Endothelial cell of umbilical vein (primary cell): ENCODE data around the gene NXPH1. TPM values are rescaled to one million over a fixed set of nuclear protein-coding genes. Genes with fewer than 3 reads are reported as not detected.

Experiments used
- BruUV-seq: library from RNA; stranded (reverse); fragments of 400-500 nt; replicated peaks from 2 replicates; lab custom pipeline; 2021; lab: Mats Ljungman, UMichigan
- CTCF ChIA-PET: fragments of 300-600, 350-600 bp; sonication (Branson Sonifier 250); formaldehyde crosslinking; loops from one replicate; lab custom pipeline; 2021; ENCODE audit warnings: antibody characterized with exemption, inconsistent platforms; lab: Charles Lee
- POLR2A ChIA-PET: fragments of 300-600, 350-600 bp; sonication (Branson Sonifier 250); formaldehyde crosslinking; loops from one replicate; lab custom pipeline; 2021; ENCODE audit warnings: antibody characterized with exemption, inconsistent platforms; lab: Charles Lee
- DNase-seq: peaks from one replicate; pipeline ENCODE4 v3.0.0-alpha.2; 2011; ENCODE audit warnings: low read depth, low spot score
- FAIRE-seq: peaks from 2 replicates; lab custom pipeline; 2011; peaks lifted over from hg19 to GRCh38; lab: Jason Lieb, UNC
- H2AFZ ChIP-seq: 2 replicates; pipeline ENCODE4 v1.6.0; 2012; ENCODE audit warnings: low read depth, low read length, control low read depth, inconsistent platforms
- H3K27ac ChIP-seq: 2 replicates; pipeline ENCODE4 v1.5.1; 2011; ENCODE audit warnings: low read depth, mild to moderate bottlenecking, control low read depth, low read length, moderate library complexity; ENCODE audit not compliant: insufficient read depth
- H3K27me3 ChIP-seq, 2 experiments: 2 replicates each; pipeline versions ENCODE4 v1.6.0 to v1.6.1; 2011; ENCODE audit warnings: low read length in 2 of 2, mixed read lengths in 1 of 2; ENCODE audit not compliant: control insufficient read depth in 2 of 2, insufficient read depth in 2 of 2
- H3K36me3 ChIP-seq, 2 experiments: 2 replicates in 1 of 2; 3 replicates in 1 of 2; pipeline ENCODE4 v1.5.1; 2011; ENCODE audit warnings: low read length in 2 of 2, mild to moderate bottlenecking in 1 of 2, moderate library complexity in 1 of 2; ENCODE audit not compliant: control insufficient read depth in 2 of 2, insufficient read depth in 2 of 2; ENCODE audit errors: extremely low read depth in 1 of 2
- H3K4me1 ChIP-seq: 3 replicates; pipeline ENCODE4 v1.5.1; 2011; ENCODE audit warnings: mild to moderate bottlenecking, low read length; ENCODE audit not compliant: control insufficient read depth, insufficient read depth; ENCODE audit errors: extremely low read depth
- H3K4me2 ChIP-seq: 2 replicates; pipeline ENCODE4 v1.6.1; 2011; ENCODE audit warnings: low read length, control low read depth, mixed read lengths; ENCODE audit not compliant: insufficient read depth
- H3K4me3 ChIP-seq, 3 experiments: fragments of 200-600 bp in 1 of 3; sonication (generic), shearing (Covaris generic) in 1 of 3; replicated peaks in 1 of 3; 2 replicates each; pipeline ENCODE4 v1.5.1; 2011 to 2016; ENCODE audit warnings: control low read depth in 3 of 3, low read length in 3 of 3, mild to moderate bottlenecking in 2 of 3, inconsistent platforms in 1 of 3, low read depth in 1 of 3, moderate library complexity in 1 of 3; ENCODE audit not compliant: insufficient read depth in 1 of 3
- H3K79me2 ChIP-seq: 2 replicates; pipeline ENCODE4 v1.6.0; 2012; ENCODE audit warnings: low read length, inconsistent platforms; ENCODE audit not compliant: control insufficient read depth, insufficient read depth
- H3K9ac ChIP-seq: replicated peaks from 2 replicates; pipeline ENCODE3; 2011; ENCODE audit warnings: low read length, control low read depth; ENCODE audit not compliant: insufficient read depth; ENCODE audit errors: extremely low read depth
- H3K9me1 ChIP-seq: replicated peaks from 3 replicates; pipeline ENCODE4 v1.6.0; 2011; ENCODE audit warnings: mild to moderate bottlenecking, low read length; ENCODE audit not compliant: control insufficient read depth, insufficient read depth; ENCODE audit errors: extremely low read depth
- H3K9me3 ChIP-seq: replicated peaks from 2 replicates; pipeline ENCODE4 v1.5.1; 2012; ENCODE audit warnings: low read length, inconsistent platforms; ENCODE audit not compliant: control insufficient read depth, insufficient read depth
- H4K20me1 ChIP-seq: replicated peaks from 2 replicates; pipeline ENCODE3; 2011; ENCODE audit warnings: mild to moderate bottlenecking, low read length; ENCODE audit not compliant: control insufficient read depth, insufficient read depth; ENCODE audit errors: extremely low read depth
- CTCF ChIP-seq, 2 donors: IDR thresholded peaks; 1 replicate in 1 of 2; 2 replicates in 1 of 2; pipeline ENCODE4 v1.5.1; 2011; ENCODE audit warnings: low read length in 2 of 2, mild to moderate bottlenecking in 2 of 2, moderate library complexity in 2 of 2, control low read depth in 1 of 2, inconsistent platforms in 1 of 2, low read depth in 1 of 2; ENCODE audit not compliant: insufficient read depth in 1 of 2; ENCODE audit errors: extremely low read depth in 1 of 2
- EZH2 ChIP-seq: IDR thresholded peaks from 2 replicates; pipeline ENCODE4 v1.6.1; 2012; ENCODE audit warnings: borderline replicate concordance, low read depth, mild to moderate bottlenecking, moderate library complexity, low read length, inconsistent platforms; ENCODE audit not compliant: severe bottlenecking
- FOS ChIP-seq: IDR thresholded peaks from 2 replicates; pipeline ENCODE4 v1.6.1; 2011; ENCODE audit warnings: mild to moderate bottlenecking, low read length, moderate library complexity, borderline replicate concordance; ENCODE audit not compliant: insufficient read depth
- GATA2 ChIP-seq: IDR thresholded peaks from 2 replicates; pipeline ENCODE4 v1.7.0; 2011; ENCODE audit warnings: low read depth, mild to moderate bottlenecking, moderate library complexity, mixed read lengths, low read length; ENCODE audit not compliant: insufficient read length, insufficient read depth
- JUN ChIP-seq: IDR thresholded peaks from 2 replicates; pipeline ENCODE4 v1.6.1; 2011; ENCODE audit warnings: borderline replicate concordance, low read depth; ENCODE audit not compliant: insufficient read length, insufficient read depth
- MAX ChIP-seq: IDR thresholded peaks from 2 replicates; pipeline ENCODE4 v1.6.1; 2011; ENCODE audit not compliant: insufficient read depth, insufficient read length
- MYC ChIP-seq: IDR thresholded peaks from one replicate; pipeline ENCODE4 v1.6.1; 2011; ENCODE audit warnings: mild to moderate bottlenecking, low read depth, low read length
- POLR2A ChIP-seq: IDR thresholded peaks from 2 replicates; pipeline ENCODE4 v1.6.1; 2012; ENCODE audit warnings: low read depth, mild to moderate bottlenecking, control low read depth, low read length
- POLR2AphosphoS5 ChIP-seq: IDR thresholded peaks from 2 replicates; pipeline ENCODE4 v1.6.1; 2012; ENCODE audit warnings: low read depth, mild to moderate bottlenecking, control low read depth, low read length, moderate library complexity; ENCODE audit not compliant: insufficient read depth
- dilution Hi-C: fragments of 300-500 bp; cut with MboI; formaldehyde crosslinking; loops from one replicate; pipeline ENCODE4 v1.15.0; 2019; ENCODE audit warnings: low sequenced_read_pairs; ENCODE audit not compliant: extremely low pct_ligation_motif_present
- intact Hi-C: fragments of 100-400 bp; cut with micrococcal nuclease; formaldehyde crosslinking; loops from one replicate; pipeline ENCODE4 v1.10.0; 2022
- polyA plus RNA-seq, 4 experiments: library from polyadenylated mRNA; depleted of rRNA in 3 of 4; stranded (reverse) in 3 of 4; unstranded in 1 of 4; fragments of >200 nt; gene quantifications; 2 replicates each; pipeline versions ENCODE4 v1.2.1 to v1.2.3, GENCODE V29; 2011 to 2012; ENCODE audit warnings: missing spikeins in 1 of 4
- total RNA-seq: library from RNA; stranded (reverse); gene quantifications from 2 replicates; pipeline ENCODE4 v1.2.3, GENCODE V29; 2021

Gene NXPH1
- total and polyA plus RNA-seq, 2 donors (not counting 3 experiments of a cell fraction or from before 2014, with no cell fraction given), result not detected

GRCh38 chr7:8638076-8638475, 204.7 kb downstream of the NXPH1 start:
- no TSS peak for BruUV-seq
- H3K9me3 ChIP-seq, result peaks cover 4% of the 10 kb centered on the region
- DNase-seq (no peak), FAIRE-seq (no peak)
- H3K4me1 ChIP-seq, result no peaks in the 10 kb centered on the region
- POLR2A ChIA-PET, result no interaction called here
- H4K20me1 ChIP-seq, result no peaks in the 10 kb centered on the region
- no peaks in the 10 kb centered on the region for H3K9me1 ChIP-seq
- no peaks in the 10 kb centered on the region for H3K27me3 ChIP-seq
- no peak for TF ChIP-seq POLR2A
- TF ChIP-seq FOS, result no peak
- TF ChIP-seq JUN, result no peak
- no peak for TF ChIP-seq POLR2AphosphoS5
- no peak for TF ChIP-seq CTCF (IDR thresholded peaks at IDR 0.05; ENCODE audit: extremely low read depth in 1 of 2, insufficient read depth in 1 of 2, low read depth in 1 of 2, low read length in 2 of 2)
- no peak for TF ChIP-seq EZH2
- TF ChIP-seq MYC, result no peak
- TF ChIP-seq GATA2, result no peak
- no peak for TF ChIP-seq MAX
- no peaks in the 10 kb centered on the region for H3K36me3 ChIP-seq
- H3K4me2 ChIP-seq, result no peak overlapping the region
- H3K27ac ChIP-seq, result no peak overlapping the region
- intact Hi-C loops, result no loop called here
- no peak overlapping the region for H3K4me3 ChIP-seq
- CTCF ChIA-PET, result no interaction called here
- no peaks in the 10 kb centered on the region for H3K79me2 ChIP-seq
- no peak overlapping the region for H2AFZ ChIP-seq
- H3K9ac ChIP-seq, result no peak overlapping the region
- dilution Hi-C loops, result no loop called here
